Transverse colon (tissue), 4 donors: ENCODE results near the gene AP3M1. TPM values are rescaled to one million over a fixed set of nuclear protein-coding genes. Genes with fewer than 3 reads are reported as not detected.

Source experiments
- DNase-seq: peaks from one replicate; pipeline ENCODE4 v3.0.0-alpha.2; 2019
- H3K27ac ChIP-seq, 4 donors: fragments of 200-600 bp; sonication (generic); 2 replicates each; pipeline ENCODE4 v1.5.1; 2016 to 2018; ENCODE audit warnings: inconsistent platforms in 4 of 4
- H3K27me3 ChIP-seq: fragments of 200-600 bp; sonication (generic); 2 replicates; pipeline ENCODE4 v1.5.1; 2017; ENCODE audit warnings: inconsistent platforms
- H3K36me3 ChIP-seq, 4 donors: fragments of 200-600 bp; sonication (generic); 2 replicates each; pipeline ENCODE4 v1.5.1; 2017 to 2019; ENCODE audit warnings: inconsistent platforms in 4 of 4
- H3K4me1 ChIP-seq, 4 donors: fragments of 200-600 bp; sonication (generic); 2 replicates each; pipeline ENCODE4 v1.5.1; 2017 to 2020; ENCODE audit warnings: inconsistent platforms in 4 of 4
- H3K4me3 ChIP-seq, 4 donors: fragments of 200-600 bp; sonication (generic); 1 replicate in 1 of 4; 2 replicates in 3 of 4; pipeline versions ENCODE4 v1.5.1 to v1.6.1; 2017 to 2019; ENCODE audit warnings: inconsistent platforms in 4 of 4
- H3K9me3 ChIP-seq, 2 donors: fragments of 200-600 bp; sonication (generic); 2 replicates each; pipeline ENCODE4 v1.5.1; 2017 to 2019; ENCODE audit warnings: inconsistent platforms in 2 of 2
- CTCF ChIP-seq, 5 experiments: fragments of 200-600 bp in 3 of 5; fragments of 450-650 bp in 2 of 5; sonication (generic) in 3 of 5; IDR thresholded peaks; 1 replicate in 2 of 5; 2 replicates in 3 of 5; pipeline ENCODE4 v1.5.1; 2016 to 2017; ENCODE audit warnings: antibody characterized with exemption in 5 of 5, inconsistent platforms in 3 of 5, mild to moderate bottlenecking in 2 of 5, moderate library complexity in 1 of 5
- EP300 ChIP-seq: sonication (generic); formaldehyde crosslinking; IDR thresholded peaks from one replicate; pipeline ENCODE4 v1.6.1; 2017; ENCODE audit warnings: antibody characterized with exemption, low read depth
- POLR2A ChIP-seq: fragments of 450-650 bp; IDR thresholded peaks from one replicate; pipeline ENCODE4 v1.6.1; 2016; ENCODE audit warnings: antibody characterized with exemption, mild to moderate bottlenecking, moderate library complexity
- POLR2AphosphoS5 ChIP-seq, 3 donors: sonication (generic); formaldehyde crosslinking; IDR thresholded peaks; one replicate each; pipeline ENCODE4 v1.6.1; 2016; ENCODE audit warnings: antibody characterized with exemption in 3 of 3
- WGBS, 2 donors: methylation state at CpG; one replicate each; pipeline ENCODE4 v1.1.5; 2018; ENCODE audit warnings: low coverage in 1 of 2; 5-methylcytosine and 5-hydroxymethylcytosine counted together
- in situ Hi-C, 4 donors: fragments of 200-750 bp; cut with MboI; loops; one replicate each; pipeline versions ENCODE4 v1.15.0 to v1.15.1; 2017; ENCODE audit warnings: low sequenced_read_pairs in 3 of 4, low pct_ligation_motif_present in 1 of 4, low pct_unique_long_range_greater_than_20kb in 1 of 4
- intact Hi-C: fragments of 100-400 bp; cut with DNase I; formaldehyde crosslinking; loops from one replicate; pipeline ENCODE4 v1.15.1; 2023; ENCODE audit warnings: low total_unique reads
- total RNA-seq, 4 donors: library from RNA; depleted of rRNA; stranded (reverse); fragments of >200 nt; gene quantifications; one replicate each; pipeline ENCODE4 v1.1.0, GENCODE V29; 2016

The AP3M1 gene
- total RNA-seq, 4 donors from 2014 or later: 10.1 to 27.3 (median 21.3) TPM

- Histone ChIP-seq H3K27ac (no peak overlapping the region), H3K4me1 (no peaks in the 10 kb centered on the region), H3K36me3 (peaks cover 0 to 49% (median 24%) of the 10 kb centered on the region in 4 donors), H3K9me3 (no peaks in the 10 kb centered on the region), H3K4me3 (no peak overlapping the region), H3K27me3 (no peaks in the 10 kb centered on the region)
- DNase-seq: no peak
- in situ Hi-C loops (no loop called here), intact Hi-C loops (no loop called here)
- TF ChIP-seq POLR2A (no peak), POLR2AphosphoS5 (IDR thresholded peaks at IDR 0.05) (no peak), EP300 (no peak)
- 94% methylated on average over 5 of the region's 5 CpGs for WGBS, 2 donors
These were observed 12.6 kb downstream of the AP3M1 start for GRCh38 chr10:74137992-74138391.

- WGBS, 2 donors: 88 to 95% methylated on average over 3 of the region's 3 CpGs
- H3K36me3 ChIP-seq: peaks cover 0 to 71% (median 34%) of the 10 kb centered on the region in 4 donors
- in situ Hi-C loops (no loop called here), intact Hi-C loops (no loop called here)
- TF ChIP-seq EP300 (no peak), CTCF (IDR thresholded peaks at IDR 0.05) (no peak), POLR2A (no peak), POLR2AphosphoS5 (IDR thresholded peaks at IDR 0.05) (no peak)
- no peak overlapping the region for H3K4me3 ChIP-seq
- H3K4me1 ChIP-seq: no peaks in the 10 kb centered on the region
- no peak overlapping the region for H3K27ac ChIP-seq
- H3K27me3 ChIP-seq: no peaks in the 10 kb centered on the region
- DNase-seq: no peak
- H3K9me3 ChIP-seq: no peaks in the 10 kb centered on the region
These were observed 15.2 kb downstream of the AP3M1 start for GRCh38 chr10:74135452-74135851.

GRCh38 chr10:74133923-74134820 is 16.5 kb downstream of the AP3M1 start:
- in situ Hi-C loops: no loop called here

GRCh38 chr10:74123081-74123480 is 27.5 kb downstream of the AP3M1 start:
- Histone ChIP-seq H3K27ac (peak overlapping the region in 1 of 4 donors; percentile 6), H3K36me3 (peaks cover 0 to 71% (median 22%) of the 10 kb centered on the region in 4 donors), H3K9me3 (no peaks in the 10 kb centered on the region), H3K4me3 (no peak overlapping the region), H3K27me3 (no peaks in the 10 kb centered on the region), H3K4me1 (peaks cover 0 to 11% (median 1%) of the 10 kb centered on the region in 4 donors)
- TF ChIP-seq EP300: no peak
- TF ChIP-seq POLR2AphosphoS5 (IDR thresholded peaks at IDR 0.05): no peak
- TF ChIP-seq POLR2A: no peak
- TF ChIP-seq CTCF (IDR thresholded peaks at IDR 0.05): no peak
- intact Hi-C loops: no loop called here
- no peak for DNase-seq
- in situ Hi-C loops: no loop called here
- WGBS, 2 donors: 0% methylated on average over 1 of the region's 1 CpG; no CpG with 5 or more reads in 1 of the 2 donors

More at GRCh38 chr10:74133923-74134820, 16.5 kb downstream of the AP3M1 start:
- WGBS, 2 donors: 72 to 84% methylated on average over 10 to 11 of the region's 11 CpGs
- DNase-seq: no peak
- no peak overlapping the region for H3K4me3 ChIP-seq
- TF ChIP-seq EP300 (no peak), POLR2A (no peak), POLR2AphosphoS5 (IDR thresholded peaks at IDR 0.05) (no peak), CTCF (IDR thresholded peaks at IDR 0.05) (no peak)
- H3K9me3 ChIP-seq: no peaks in the 10 kb centered on the region
- H3K27ac ChIP-seq: no peak overlapping the region
- no peaks in the 10 kb centered on the region for H3K27me3 ChIP-seq
- intact Hi-C loops: no loop called here
- H3K4me1 ChIP-seq: no peaks in the 10 kb centered on the region
- H3K36me3 ChIP-seq: peaks cover 0 to 84% (median 43%) of the 10 kb centered on the region in 4 donors
